Measurements from ENCODE around the gene TGM4. TPM values are rescaled to one million over a fixed set of nuclear protein-coding genes. Genes with fewer than 3 reads are reported as not detected.

Gene TGM4
- total and polyA plus RNA-seq, 10 of the 15 experiments (the other 5 are each of a cell fraction or from before 2014, with no cell fraction given): not detected

DNA sequence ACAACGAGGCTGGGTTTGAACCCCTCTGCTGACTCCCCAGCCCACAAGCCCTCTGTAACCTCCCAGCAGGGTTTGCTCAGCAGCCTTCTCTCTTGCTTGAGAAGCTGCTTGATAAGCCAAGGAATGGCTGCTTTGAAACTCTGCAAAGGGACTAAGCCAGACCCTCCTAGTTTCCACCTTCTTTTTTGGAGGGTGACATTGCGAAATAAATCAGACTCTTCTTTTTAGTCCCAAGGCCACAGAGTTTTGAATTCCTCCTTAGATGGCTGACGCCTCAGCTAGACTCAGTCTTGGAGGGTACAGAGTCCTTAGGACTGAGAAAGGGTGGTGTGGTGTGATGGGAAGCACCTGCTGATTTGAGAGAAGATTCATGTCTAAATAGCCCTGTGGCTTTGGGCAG lies 1.2 kb downstream of the TGM4 start (continued):
- TF ChIP-seq, protein P1, sequence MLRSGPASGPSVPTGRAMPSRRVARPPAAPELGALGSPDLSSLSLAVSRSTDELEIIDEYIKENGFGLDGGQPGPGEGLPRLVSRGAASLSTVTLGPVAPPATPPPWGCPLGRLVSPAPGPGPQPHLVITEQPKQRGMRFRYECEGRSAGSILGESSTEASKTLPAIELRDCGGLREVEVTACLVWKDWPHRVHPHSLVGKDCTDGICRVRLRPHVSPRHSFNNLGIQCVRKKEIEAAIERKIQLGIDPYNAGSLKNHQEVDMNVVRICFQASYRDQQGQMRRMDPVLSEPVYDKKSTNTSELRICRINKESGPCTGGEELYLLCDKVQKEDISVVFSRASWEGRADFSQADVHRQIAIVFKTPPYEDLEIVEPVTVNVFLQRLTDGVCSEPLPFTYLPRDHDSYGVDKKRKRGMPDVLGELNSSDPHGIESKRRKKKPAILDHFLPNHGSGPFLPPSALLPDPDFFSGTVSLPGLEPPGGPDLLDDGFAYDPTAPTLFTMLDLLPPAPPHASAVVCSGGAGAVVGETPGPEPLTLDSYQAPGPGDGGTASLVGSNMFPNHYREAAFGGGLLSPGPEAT (IDR thresholded peaks at IDR 0.05; ENCODE audit: low read depth): no peak
- TF ChIP-seq, protein P2, sequence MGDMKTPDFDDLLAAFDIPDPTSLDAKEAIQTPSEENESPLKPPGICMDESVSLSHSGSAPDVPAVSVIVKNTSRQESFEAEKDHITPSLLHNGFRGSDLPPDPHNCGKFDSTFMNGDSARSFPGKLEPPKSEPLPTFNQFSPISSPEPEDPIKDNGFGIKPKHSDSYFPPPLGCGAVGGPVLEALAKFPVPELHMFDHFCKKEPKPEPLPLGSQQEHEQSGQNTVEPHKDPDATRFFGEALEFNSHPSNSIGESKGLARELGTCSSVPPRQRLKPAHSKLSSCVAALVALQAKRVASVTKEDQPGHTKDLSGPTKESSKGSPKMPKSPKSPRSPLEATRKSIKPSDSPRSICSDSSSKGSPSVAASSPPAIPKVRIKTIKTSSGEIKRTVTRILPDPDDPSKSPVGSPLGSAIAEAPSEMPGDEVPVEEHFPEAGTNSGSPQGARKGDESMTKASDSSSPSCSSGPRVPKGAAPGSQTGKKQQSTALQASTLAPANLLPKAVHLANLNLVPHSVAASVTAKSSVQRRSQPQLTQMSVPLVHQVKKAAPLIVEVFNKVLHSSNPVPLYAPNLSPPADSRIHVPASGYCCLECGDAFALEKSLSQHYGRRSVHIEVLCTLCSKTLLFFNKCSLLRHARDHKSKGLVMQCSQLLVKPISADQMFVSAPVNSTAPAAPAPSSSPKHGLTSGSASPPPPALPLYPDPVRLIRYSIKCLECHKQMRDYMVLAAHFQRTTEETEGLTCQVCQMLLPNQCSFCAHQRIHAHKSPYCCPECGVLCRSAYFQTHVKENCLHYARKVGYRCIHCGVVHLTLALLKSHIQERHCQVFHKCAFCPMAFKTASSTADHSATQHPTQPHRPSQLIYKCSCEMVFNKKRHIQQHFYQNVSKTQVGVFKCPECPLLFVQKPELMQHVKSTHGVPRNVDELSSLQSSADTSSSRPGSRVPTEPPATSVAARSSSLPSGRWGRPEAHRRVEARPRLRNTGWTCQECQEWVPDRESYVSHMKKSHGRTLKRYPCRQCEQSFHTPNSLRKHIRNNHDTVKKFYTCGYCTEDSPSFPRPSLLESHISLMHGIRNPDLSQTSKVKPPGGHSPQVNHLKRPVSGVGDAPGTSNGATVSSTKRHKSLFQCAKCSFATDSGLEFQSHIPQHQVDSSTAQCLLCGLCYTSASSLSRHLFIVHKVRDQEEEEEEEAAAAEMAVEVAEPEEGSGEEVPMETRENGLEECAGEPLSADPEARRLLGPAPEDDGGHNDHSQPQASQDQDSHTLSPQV (IDR thresholded peaks at IDR 0.05): no peak
- TF ChIP-seq WRNIP1 (IDR thresholded peaks at IDR 0.05; ENCODE audit: borderline replicate concordance, low read depth, low read length) (no peak), JUND (IDR thresholded peaks at IDR 0.05; ENCODE audit: low read depth, low read length) (no peak), EZH2 (IDR thresholded peaks at IDR 0.05; ENCODE audit: borderline replicate concordance, control insufficient read depth, low read depth, low read length) (no peak)
- TF ChIP-seq, protein P3, sequence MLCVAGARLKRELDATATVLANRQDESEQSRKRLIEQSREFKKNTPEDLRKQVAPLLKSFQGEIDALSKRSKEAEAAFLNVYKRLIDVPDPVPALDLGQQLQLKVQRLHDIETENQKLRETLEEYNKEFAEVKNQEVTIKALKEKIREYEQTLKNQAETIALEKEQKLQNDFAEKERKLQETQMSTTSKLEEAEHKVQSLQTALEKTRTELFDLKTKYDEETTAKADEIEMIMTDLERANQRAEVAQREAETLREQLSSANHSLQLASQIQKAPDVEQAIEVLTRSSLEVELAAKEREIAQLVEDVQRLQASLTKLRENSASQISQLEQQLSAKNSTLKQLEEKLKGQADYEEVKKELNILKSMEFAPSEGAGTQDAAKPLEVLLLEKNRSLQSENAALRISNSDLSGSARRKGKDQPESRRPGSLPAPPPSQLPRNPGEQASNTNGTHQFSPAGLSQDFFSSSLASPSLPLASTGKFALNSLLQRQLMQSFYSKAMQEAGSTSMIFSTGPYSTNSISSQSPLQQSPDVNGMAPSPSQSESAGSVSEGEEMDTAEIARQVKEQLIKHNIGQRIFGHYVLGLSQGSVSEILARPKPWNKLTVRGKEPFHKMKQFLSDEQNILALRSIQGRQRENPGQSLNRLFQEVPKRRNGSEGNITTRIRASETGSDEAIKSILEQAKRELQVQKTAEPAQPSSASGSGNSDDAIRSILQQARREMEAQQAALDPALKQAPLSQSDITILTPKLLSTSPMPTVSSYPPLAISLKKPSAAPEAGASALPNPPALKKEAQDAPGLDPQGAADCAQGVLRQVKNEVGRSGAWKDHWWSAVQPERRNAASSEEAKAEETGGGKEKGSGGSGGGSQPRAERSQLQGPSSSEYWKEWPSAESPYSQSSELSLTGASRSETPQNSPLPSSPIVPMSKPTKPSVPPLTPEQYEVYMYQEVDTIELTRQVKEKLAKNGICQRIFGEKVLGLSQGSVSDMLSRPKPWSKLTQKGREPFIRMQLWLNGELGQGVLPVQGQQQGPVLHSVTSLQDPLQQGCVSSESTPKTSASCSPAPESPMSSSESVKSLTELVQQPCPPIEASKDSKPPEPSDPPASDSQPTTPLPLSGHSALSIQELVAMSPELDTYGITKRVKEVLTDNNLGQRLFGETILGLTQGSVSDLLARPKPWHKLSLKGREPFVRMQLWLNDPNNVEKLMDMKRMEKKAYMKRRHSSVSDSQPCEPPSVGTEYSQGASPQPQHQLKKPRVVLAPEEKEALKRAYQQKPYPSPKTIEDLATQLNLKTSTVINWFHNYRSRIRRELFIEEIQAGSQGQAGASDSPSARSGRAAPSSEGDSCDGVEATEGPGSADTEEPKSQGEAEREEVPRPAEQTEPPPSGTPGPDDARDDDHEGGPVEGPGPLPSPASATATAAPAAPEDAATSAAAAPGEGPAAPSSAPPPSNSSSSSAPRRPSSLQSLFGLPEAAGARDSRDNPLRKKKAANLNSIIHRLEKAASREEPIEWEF (IDR thresholded peaks at IDR 0.05; ENCODE audit: insufficient replicate concordance, low read depth, low read length): no peak

All from GM12878 (cell line).